HG03442 (cell line): ENCODE data around the gene PLCD3.

Experiments used
- ATAC-seq: cut with Tn5 transposase; IDR thresholded peaks from one replicate; pipeline ENCODE4 v1.9.1; 2021; ENCODE audit warnings: mild to moderate bottlenecking, moderate library complexity; ENCODE audit not compliant: unreplicated experiment

The PLCD3 gene

GRCh38 chr17:45118691-45119090 is 13.6 kb downstream of the PLCD3 start:
- ATAC-seq: no peak

- no peak for ATAC-seq
Observed at GRCh38 chr17:45117848-45118646, 14.3 kb downstream of the PLCD3 start.

GRCh38 chr17:45117334-45117733 is 15.0 kb downstream of the PLCD3 start:
- ATAC-seq: no peak

DNA sequence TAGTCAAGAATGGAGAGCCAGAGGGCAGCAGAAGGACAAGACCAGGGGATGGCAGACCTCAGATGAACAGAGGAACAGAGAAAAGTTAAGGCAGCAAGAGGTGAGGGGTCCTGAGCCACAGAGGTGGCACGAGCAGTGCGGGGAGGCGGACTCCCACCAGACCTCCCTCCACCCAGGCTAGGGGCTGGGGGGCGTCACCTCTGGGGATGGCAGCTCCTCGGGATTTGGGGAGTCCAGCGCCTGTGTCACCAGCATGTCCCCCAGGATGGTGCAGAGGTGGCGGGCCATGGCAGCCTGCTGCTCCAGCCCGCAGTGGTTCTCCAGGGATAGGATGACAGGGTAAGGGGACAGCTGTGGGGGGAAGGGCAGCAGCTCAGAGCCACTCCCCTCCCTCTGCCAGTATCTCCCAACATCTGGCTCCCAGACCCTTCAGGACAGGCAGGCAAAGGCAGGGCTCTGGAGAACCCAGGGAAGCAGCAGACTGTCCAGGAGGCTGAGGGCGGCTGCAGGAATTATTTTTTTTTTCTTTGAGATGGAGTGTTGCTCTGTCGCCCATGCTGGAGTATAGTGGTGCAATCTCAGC is 15.8 kb downstream of the PLCD3 start:
- no peak for ATAC-seq

DNA sequence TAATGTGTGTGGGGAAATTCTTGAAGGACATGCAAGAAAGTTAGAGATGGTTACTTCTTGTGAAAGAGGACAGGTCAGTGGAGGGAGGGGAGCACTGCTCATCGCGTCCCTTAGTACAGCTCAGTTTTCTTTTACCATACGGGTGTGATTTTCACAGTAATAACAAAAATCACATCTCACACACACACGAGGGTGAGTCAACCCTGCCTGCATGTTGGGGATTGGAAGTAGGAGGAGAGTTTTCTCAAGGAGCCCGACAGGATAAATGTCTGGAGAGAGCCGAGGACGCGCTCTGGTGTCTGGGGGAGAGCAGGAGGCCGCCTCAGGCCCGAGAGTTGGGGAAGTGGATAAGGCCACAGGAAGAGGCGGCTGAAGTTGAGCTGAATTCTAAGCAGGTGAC is 16.4 kb downstream of the PLCD3 start:
- ATAC-seq: no peak

DNA sequence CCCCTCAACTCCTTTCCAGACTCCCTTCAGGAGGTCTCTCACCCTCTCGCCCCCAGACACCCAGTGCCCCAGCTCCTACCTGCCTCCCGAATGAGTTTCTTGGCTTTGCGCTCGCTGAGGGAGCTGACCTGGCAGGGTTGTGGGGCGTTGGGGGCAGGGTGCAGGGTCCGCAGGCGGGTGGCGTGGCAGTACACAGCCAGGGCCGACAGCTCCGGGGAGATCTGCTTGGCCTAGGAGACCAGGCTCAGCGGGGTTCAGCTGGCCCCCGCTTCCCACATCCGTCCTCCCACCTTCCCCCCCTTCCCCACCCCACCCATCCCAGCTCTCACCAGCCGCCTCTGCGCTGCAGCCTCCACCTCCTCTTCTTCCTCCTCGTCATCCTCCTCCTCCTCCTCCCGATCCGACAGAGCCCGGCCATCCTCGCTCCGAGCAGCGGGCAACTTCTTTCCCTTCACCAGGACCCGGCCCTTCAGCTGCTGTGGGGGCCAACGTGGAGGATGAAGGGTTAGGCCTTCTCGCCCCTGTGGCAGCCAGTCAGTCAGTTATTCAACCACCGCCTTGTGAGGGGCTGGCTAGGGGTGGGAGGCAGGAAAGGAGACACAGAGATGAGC is 17.2 kb downstream of the PLCD3 start:
- no peak for ATAC-seq

DNA sequence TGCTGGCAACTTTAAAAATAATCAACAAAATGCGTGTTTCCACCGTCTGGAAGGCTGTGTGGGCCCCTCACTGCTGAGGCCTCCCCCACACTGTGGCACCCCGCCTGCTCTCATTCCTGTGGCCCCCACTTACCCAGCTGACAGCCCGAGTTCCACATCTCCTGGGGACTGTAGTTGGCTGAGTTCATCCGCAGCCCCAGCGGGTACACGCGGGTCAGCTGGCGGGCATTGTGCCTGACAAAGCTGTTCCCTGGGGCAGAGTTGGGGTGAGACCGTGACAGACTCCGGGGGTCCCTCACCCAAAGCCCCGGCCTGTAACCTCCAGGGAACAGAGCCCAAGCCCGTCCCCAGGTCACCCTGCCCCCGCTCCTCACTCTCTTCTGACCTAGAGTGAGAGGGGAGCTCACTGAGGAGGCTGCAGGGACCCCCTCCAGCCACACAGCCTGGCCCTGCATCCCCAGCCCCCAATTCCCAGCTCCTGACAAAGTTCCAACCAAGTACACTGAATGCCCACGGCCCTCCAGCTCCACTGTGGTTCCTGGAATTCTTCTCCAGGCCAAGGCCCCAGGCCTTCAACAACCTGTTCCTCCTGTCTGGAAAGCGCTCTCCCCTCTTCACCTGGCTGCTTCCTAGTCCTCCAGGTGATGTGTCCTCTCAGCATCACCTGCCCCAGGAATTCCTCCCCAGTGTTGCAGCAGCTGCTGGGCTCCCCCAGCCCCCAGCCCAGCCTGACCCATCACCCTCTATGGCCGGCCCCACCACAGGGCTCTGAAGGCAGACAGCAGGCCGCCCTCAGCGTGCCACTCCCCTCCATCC is 18.0 kb downstream of the PLCD3 start:
- ATAC-seq: no peak

- no peak for ATAC-seq
Observed at GRCh38 chr17:45113424-45113754, 18.9 kb downstream of the PLCD3 start.

GRCh38 chr17:45112559-45113423 is 19.5 kb downstream of the PLCD3 start:
- no peak for ATAC-seq

- ATAC-seq: no peak
Observed at GRCh38 chr17:45111850-45112249, 20.5 kb downstream of the PLCD3 start.

- no peak for ATAC-seq
Observed at GRCh38 chr17:45110676-45111611, 21.4 kb downstream of the PLCD3 start.

- ATAC-seq: no peak
Observed at GRCh38 chr17:45108595-45109521, 23.5 kb downstream of the PLCD3 start.

- ATAC-seq: no peak
Observed at GRCh38 chr17:45108051-45108450, 24.3 kb downstream of the PLCD3 start.

DNA sequence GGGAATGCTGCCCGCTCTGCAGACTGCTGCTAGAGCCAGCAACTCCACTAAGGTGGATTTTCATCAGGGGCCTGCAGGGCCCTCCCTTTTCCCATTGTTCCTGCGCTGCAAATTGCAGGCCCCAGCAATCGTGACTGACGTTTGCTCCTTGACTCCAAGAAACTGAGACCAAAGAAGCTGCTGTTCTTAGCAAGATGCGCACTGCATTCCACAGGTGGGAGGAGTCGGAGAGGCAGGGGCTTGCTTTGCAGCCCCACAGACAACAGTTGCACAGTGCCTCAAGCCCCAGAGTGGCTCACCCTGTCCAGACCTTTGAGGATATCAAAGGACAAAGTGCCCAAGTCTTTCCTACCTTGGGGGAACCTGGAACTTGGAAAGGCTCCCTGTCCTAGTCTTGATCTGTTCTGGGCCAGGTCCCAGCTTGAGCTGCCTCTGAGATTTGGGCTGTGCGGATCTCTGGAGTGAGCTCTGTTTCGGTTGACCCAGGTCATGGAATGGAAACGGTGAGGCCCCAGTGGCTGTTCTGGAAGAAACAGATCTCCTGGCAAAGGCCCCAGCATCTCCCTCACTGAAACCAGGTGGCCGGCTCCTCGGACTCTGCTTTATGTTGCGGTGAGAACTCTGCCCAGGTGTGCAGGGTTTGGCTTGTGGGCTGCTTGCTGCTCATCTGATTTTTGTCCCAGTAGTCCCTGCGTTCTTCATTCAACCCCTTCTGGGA is 24.9 kb downstream of the PLCD3 start:
- no peak for ATAC-seq

DNA sequence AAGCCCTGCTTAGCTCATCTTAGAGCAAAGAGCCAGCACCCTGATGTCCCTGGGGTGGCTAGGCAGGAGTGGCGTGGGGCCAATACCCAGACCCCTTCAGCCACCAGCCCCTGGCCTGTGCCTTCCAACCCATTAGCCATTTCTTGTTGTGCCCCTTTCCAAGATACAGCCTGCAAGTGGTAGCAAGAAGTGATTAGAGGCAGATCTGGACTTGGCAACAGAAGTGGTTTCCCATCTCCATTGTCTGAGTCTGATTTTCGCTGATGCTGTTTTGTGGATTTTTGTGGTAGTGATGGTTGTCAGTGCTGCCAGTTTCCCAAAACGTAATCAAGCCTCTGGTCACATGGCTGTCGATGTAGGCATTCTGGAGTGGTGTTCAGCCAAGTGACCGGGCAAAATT is 25.7 kb downstream of the PLCD3 start:
- no peak for ATAC-seq

DNA sequence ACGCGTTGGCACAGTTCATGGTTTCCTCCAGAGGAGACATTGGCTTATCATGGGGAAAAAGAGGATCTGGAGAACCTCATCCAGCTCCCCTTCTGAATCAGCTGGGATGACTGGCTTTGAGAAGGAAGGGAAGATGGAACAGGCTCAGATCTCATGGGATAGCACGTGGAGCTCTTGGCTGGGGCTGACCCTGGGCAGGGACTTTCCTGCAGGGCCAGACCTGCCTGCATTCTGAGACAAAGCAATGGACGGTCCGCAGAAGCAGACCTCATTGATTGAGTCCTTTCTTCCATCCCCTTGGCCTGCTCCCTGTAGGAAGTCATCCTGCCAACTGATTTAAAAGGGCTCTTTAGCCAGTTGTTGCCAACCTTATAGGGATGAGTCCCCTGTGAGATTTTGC is 26.2 kb downstream of the PLCD3 start:
- no peak for ATAC-seq

GRCh38 chr17:45104907-45105624 is 27.2 kb downstream of the PLCD3 start:
- ATAC-seq: no peak
